T-helper 2 cell treated with Interferon-gamma antibody and Interleukin-4, amounts not matched to agents 100 ng/mL and 5 ng/mL, for 36 hours (primary cell): ENCODE measurements around the gene SCTR. TPM values are rescaled to one million over a fixed set of nuclear protein-coding genes. Genes with fewer than 3 reads are reported as not detected.

Experiments
- intact Hi-C: fragments of 100-400 bp; cut with micrococcal nuclease; formaldehyde crosslinking; loops from one replicate; pipeline ENCODE4 v1.15.1; 2023
- total RNA-seq: library from RNA; stranded (reverse); gene quantifications from 2 replicates; pipeline ENCODE4 v1.2.3, GENCODE V29; 2022

SCTR gene
- total RNA-seq, 1 donor from 2014 or later = not detected

- intact Hi-C loops = loop anchor here (1.0 to 2.0 kb wide), 2 partner anchors 69 to 595 kb away; no protein-coding TSS in a partner anchor
Measured at GRCh38 chr2:119475857-119476244, 48.4 kb downstream of the SCTR start.

- intact Hi-C loops = no loop called here
Measured at GRCh38 chr2:119475225-119475856, 48.9 kb downstream of the SCTR start.

GRCh38 chr2:119474371-119475224 lies 49.7 kb downstream of the SCTR start:
- intact Hi-C loops = no loop called here

- intact Hi-C loops = no loop called here
Measured at GRCh38 chr2:119473621-119474370, 50.5 kb downstream of the SCTR start.

- intact Hi-C loops = no loop called here
Measured at GRCh38 chr2:119472749-119473148, 51.5 kb downstream of the SCTR start.

- intact Hi-C loops = no loop called here
Measured at GRCh38 chr2:119469661-119470297, 54.5 kb downstream of the SCTR start.

- intact Hi-C loops = no loop called here
Measured at GRCh38 chr2:119469131-119469530, 55.2 kb downstream of the SCTR start.

GRCh38 chr2:119468154-119468955 lies 55.9 kb downstream of the SCTR start:
- intact Hi-C loops = no loop called here

- intact Hi-C loops = no loop called here
Measured at GRCh38 chr2:119466373-119466772, 57.9 kb downstream of the SCTR start.

- intact Hi-C loops = no loop called here
Measured at GRCh38 chr2:119465687-119466086, 58.6 kb downstream of the SCTR start.

GRCh38 chr2:119464981-119465380 lies 59.3 kb downstream of the SCTR start:
- intact Hi-C loops = no loop called here

- intact Hi-C loops = no loop called here
Measured at GRCh38 chr2:119463990-119464389, 60.3 kb downstream of the SCTR start.

- intact Hi-C loops = no loop called here
Measured at GRCh38 chr2:119463136-119463535, 61.1 kb downstream of the SCTR start.

- intact Hi-C loops = no loop called here
Measured at GRCh38 chr2:119462574-119462973, 61.7 kb downstream of the SCTR start.

GRCh38 chr2:119461811-119462210 lies 62.5 kb downstream of the SCTR start:
- intact Hi-C loops = no loop called here

- intact Hi-C loops = no loop called here
Measured at GRCh38 chr2:119460076-119460475, 64.2 kb downstream of the SCTR start.

- intact Hi-C loops = no loop called here
Measured at GRCh38 chr2:119455066-119455718, 69.1 kb downstream of the SCTR start.

- intact Hi-C loops = no loop called here
Measured at GRCh38 chr2:119453972-119454593, 70.2 kb downstream of the SCTR start.

- intact Hi-C loops = no loop called here
Measured at GRCh38 chr2:119451336-119452050, 72.8 kb downstream of the SCTR start.
